NCI-H2196 treated with DMSO at 0.1 percent for 48 hours (cell line): ENCODE measurements around the gene DLG2.

Source experiments
- DNase-seq: peaks from one replicate; lab custom pipeline; 2025; ENCODE audit not compliant: unreplicated experiment; lab: John Stamatoyannopoulos, UW

Gene DLG2

DNA sequence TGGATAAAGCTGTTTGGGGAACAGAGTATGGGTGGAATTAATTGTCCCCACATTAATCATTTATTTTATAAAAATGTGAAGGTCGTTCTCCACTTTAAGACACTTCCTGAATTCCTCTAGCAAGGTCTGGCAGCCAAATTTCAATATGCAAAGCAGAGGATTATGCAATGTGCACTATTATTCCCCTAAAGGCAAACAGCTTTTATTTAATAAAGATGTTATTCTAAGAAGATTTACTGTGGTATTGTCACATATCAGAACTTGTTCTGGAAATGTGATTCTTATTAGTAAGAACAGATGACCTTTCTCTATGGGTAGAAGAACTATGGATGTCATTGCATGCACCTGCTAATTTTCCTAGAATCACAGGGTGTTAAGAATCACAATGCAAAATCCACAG lies 1212.2 kb downstream of the DLG2 start:
- DNase-seq: no peak

GRCh38 chr11:84413549-84413948 lies 1213.6 kb downstream of the DLG2 start:
- DNase-seq: no peak

GRCh38 chr11:84412862-84413261 lies 1214.3 kb downstream of the DLG2 start:
- no peak for DNase-seq

DNA sequence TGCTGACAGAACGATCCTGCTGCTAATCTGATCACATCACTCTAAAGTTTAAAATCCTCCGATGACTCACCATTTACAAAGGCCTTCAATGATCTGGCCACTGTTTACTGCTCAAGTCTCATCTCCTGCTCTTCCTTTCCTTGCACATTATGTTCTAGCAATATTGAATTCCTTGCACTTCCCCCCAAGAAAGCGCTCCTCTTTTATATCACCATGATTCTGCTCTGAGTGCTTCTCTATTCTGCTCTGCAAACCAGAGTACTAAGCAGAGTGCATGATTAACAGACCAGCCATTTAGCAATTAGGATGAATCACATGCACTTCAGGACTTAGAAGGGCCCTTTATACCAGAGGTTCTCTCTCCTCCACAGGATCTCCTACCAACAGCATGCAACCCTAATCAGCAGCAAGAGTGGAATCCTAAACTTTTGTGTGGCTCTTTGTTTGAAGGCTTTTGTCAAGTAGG lies 1218.2 kb downstream of the DLG2 start:
- no peak for DNase-seq

DNA sequence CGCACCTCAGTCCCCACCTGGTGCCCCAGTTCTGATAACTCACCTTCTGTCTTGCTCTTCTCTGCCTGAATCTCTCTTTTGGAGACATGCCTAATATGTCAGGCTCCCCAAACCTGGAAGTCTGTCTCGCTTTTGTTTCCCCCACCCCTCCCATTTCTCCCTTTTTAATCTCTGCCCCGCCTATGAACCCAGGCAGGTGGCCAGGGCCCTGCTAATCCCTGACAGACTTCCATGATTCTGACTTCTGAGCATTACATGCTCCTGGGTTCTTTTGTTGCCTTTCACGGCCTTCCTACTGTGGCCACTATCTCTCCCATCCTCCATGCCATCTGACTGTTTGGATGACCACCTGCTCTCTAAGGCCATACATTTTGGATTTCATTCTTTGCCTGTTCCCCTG lies 1220.1 kb downstream of the DLG2 start:
- DNase-seq: no peak

DNA sequence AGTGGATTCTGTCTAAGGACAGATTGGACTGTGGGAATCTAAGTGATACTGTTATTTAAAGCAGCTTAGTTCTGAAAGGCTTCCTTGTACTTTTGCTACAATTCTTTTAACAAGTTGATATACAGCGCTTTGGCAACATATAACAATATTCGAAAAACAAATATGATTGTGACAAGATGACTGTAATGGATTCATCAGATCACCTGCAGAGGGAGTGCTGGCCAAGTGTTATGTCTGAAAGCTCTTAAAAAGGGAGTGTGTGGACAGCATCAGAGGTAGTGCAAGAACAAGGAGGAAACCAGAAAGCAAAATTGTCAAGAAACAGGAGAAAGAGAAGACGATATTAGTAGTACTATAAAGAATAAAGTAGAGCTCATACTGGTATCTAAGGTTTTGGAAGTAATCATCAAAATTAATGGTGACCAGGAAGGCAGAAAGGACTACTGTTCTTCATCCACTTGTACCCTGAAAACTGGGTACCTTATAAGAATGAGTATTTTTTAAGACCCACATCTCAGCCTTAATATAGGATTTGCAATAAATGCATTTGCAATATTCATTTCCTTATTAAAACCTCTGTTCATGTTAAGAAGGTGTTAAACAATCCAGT lies 1229.0 kb downstream of the DLG2 start:
- no peak for DNase-seq

GRCh38 chr11:84396521-84396920 lies 1230.6 kb downstream of the DLG2 start:
- DNase-seq: no peak

- DNase-seq: no peak
Measured at GRCh38 chr11:84390441-84391078, 1236.6 kb downstream of the DLG2 start.

GRCh38 chr11:84389696-84390095 lies 1237.4 kb downstream of the DLG2 start:
- DNase-seq: no peak

DNA sequence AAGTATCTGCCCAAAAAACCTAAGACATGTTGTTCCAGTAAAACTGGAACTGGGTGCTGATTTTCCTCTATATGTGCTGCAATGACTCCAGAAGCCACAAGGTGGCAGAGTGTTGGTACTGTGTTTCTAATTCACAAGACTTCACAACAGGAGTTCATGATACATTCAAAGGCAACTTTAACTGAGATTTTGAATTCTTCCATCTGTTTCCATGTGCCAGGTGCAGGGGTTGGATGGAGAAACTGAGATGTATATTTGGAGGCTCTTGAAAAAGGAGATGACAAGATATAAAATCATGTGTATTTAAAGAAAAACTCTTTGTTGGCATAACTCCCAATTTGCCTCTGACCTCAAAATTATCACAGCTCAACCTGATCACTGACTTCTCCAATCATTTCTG lies 1242.4 kb downstream of the DLG2 start:
- DNase-seq: no peak

DNA sequence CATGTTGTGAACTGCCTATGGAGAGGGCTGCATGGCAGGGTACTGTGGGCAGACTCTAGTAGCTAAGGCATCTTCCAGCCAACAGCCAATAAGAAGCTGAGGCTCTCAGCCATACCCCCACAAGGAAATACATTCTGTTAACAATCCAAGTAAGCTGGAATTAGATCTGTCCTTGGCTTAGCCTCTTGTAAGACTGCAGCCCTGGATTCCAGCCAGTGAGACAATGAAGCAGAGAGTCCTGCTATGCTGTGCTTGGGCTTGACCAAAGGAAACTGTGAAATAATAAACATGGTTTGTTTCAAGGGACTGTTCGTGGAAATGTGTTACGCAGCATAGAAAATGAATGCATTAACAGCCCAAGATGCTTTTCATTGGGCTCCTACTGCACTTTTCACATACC lies 1243.6 kb downstream of the DLG2 start:
- no peak for DNase-seq

DNA sequence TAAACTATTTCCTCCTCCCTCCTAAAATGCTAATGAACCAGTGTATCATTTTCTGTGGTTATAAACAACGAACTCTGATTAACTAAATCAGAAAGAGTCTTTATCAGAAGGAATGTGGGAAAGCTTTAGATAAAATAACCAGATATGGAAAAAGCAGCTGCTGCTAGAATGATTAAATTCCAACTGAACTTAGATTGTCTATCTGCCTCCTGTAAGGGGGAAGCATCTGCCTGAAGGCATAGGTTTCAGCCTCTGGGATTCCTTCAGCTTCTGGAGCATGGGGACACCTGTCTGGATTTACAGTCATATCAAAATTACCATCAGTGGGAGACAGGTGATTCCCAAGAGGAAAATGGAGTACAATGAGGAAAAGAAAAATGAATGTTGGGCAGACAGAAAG lies 1245.5 kb downstream of the DLG2 start:
- DNase-seq: no peak

DNA sequence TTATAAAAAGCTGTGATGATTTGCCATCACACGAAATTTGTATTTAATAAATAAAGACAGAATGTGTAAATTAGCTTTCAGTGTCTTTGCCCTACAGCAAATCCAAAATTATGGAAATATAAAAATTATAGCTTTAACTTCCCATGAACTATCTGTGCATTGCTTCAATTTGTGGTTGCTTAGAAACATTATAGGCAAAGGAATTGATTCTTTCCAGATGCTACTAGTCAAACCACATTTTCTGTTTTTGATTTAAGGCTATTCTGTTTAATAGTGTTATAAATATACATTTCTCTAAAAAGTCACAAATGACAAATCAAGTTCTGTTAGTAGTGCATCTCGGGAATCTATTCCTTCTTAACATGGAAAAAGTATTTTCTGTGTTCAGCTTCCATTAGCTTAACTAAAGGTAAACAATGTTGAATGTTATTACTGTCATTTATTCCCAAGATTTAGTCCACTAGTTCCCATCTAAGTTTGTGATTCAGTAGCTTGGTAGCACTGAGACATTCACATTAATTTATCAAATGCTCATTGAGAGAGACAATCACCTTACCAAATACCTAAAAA lies 1254.7 kb downstream of the DLG2 start:
- DNase-seq: no peak

DNA sequence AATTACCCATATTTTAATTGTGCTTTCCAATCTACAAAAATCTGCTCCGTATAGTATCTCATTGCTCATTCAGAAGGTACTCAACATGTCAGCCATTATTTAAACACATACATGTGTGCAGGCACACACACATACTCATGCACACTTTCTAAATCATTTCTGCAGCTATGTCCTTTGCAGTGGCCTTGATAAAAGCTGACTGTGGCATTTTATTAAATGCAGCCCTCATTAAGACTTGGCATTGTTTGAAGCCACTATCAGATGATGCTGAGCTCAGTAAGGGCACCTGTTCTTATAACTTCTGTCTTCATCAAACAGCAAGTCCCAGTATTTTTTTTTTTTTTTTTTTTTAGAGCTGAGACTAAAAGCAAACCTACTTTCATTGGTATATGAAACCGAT lies 1269.1 kb downstream of the DLG2 start:
- DNase-seq: no peak

DNA sequence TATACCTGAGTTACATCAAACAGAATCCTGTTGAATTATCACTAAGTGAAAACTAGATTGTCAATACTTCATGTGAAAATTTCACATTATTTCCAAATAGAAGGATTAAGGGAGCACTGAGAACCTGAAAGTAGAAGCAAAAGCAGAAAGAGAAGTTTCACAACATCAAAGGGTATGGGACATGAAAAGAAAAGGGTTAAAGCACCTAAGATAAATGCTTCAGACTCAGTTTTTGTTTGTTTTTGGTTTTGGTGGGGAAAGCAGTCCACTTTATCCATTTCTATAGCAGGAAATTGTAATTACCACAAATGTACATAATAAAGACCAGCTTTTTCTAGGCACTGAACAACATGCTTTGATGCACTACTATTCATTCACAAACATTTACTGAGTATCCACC lies 1271.2 kb downstream of the DLG2 start:
- DNase-seq: no peak

GRCh38 chr11:84345597-84345996 lies 1281.5 kb downstream of the DLG2 start:
- DNase-seq: no peak

- no peak for DNase-seq
Measured at GRCh38 chr11:84345027-84345426, 1282.1 kb downstream of the DLG2 start.

GRCh38 chr11:84339796-84340195 lies 1287.3 kb downstream of the DLG2 start:
- no peak for DNase-seq

- no peak for DNase-seq
Measured at GRCh38 chr11:84333221-84333620, 1293.9 kb downstream of the DLG2 start.

DNA sequence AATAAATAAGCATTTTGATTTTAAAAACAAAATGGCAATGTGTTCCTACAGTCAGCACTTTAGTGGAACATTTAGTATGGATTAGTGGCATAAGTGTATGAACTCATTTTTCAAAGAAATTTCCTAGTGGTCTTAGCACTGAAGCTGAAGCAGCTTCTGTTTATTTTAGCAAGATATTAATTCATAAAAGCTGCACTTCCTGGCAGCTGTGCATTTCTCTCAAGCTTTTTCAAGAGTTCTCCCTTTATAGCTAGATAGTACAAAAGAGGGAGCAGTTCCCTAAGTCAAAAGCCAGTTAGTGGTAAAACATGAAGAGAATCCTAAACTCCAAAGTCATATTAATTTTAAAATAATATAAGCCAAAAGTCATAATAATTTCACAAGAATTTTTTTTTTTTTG lies 1304.9 kb downstream of the DLG2 start:
- no peak for DNase-seq

DNA sequence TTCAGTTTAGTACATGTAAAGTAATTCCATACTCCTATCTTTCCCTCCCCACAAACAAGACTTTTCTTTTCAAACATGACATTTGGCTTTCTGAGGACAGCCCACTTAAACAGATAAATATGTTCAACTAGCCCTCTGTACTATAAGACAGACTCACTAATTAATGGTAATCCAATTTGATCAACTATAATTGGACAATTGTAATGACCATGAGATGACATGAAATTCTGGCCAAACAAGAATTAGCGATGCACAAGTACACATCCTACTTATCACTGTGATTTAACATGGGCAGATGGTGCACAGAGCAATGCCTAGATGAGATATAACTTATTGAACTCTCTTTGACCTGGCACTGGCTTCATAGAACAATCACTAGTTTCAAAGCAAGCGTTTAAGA lies 1307.3 kb downstream of the DLG2 start:
- no peak for DNase-seq

DNA sequence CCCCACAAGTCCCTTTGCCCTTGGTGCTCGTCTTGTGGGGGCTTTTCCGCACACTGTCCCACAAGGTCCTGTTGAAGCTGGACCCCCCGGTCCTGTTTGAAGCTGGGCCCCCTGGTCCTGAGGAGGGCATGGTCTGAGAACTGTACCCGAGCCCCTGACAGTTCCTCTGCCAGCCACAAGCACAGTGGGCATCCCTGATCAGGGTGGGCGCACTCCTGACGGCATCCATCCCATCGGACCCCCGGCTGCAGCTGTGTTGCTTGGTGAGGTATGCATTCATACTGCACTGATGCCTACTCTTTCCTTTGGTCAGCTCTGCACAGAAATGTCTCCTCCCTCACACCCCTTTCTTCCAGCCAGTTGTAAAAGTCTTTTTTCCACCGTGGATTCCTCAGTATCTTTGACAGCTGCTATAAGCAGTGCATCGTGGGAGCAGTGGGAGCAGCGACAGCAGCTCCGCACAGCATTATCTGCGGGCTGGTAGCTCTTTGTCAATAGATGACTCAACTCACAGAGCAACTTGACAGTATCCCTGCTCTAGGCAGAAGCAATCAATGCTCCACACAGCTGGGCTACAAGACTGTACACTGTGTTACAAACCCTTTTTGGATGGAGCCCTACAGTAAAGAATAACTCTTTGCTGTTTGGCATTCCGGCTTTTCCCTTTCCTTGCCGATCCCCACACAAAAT lies 1310.1 kb downstream of the DLG2 start:
- no peak for DNase-seq
